Transverse colon (tissue), 3 donors: ENCODE measurements around the gene NTMT2.

Source experiments
- CTCF ChIP-seq, 5 experiments: fragments of 200-600 bp in 3 of 5; fragments of 450-650 bp in 2 of 5; sonication (generic) in 3 of 5; IDR thresholded peaks; 1 replicate in 2 of 5; 2 replicates in 3 of 5; pipeline ENCODE4 v1.5.1; 2016 to 2017; ENCODE audit warnings: antibody characterized with exemption in 5 of 5, inconsistent platforms in 3 of 5, mild to moderate bottlenecking in 2 of 5, moderate library complexity in 1 of 5
- POLR2A ChIP-seq: fragments of 450-650 bp; IDR thresholded peaks from one replicate; pipeline ENCODE4 v1.6.1; 2016; ENCODE audit warnings: antibody characterized with exemption, mild to moderate bottlenecking, moderate library complexity

DNA sequence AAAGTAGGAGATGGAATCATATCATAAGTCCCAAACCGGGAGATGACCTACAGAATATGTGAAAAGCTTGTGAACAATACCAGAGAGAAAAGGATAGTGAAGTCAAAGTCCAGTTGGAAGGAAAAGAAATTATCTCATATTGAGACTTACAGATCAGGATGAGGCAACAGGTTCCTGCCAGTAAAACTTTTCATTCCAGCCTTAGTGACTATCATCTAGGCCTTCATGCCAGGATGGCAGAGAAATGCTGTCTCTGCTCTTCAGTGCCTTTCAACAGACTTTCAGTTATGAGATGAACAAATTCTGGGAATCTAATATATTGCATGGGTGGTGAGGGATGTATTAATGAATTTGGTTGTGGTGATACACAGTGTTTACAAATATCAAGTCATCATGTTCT lies 52.3 kb downstream of the NTMT2 start:
- TF ChIP-seq POLR2A, result no peak
- no peak for TF ChIP-seq CTCF (IDR thresholded peaks at IDR 0.05)
